Raji (cell line): ENCODE data around the gene OBSCN.

Source experiments
- POLR2A ChIP-seq: IDR thresholded peaks from 2 replicates; pipeline ENCODE4 v1.6.1; 2011; ENCODE audit warnings: low read depth, low read length, control low read depth; ENCODE audit not compliant: insufficient read depth

The OBSCN gene

GRCh38 chr1:228272331-228272791 is 64.5 kb downstream of the OBSCN start:
- TF ChIP-seq POLR2A, result no peak

- TF ChIP-seq POLR2A, result no peak
Measured at GRCh38 chr1:228272831-228273571, 65.2 kb downstream of the OBSCN start.

GRCh38 chr1:228273720-228274451 is 66.0 kb downstream of the OBSCN start:
- TF ChIP-seq POLR2A, result no peak

- TF ChIP-seq POLR2A, result no peak
Measured at GRCh38 chr1:228274452-228275178, 66.8 kb downstream of the OBSCN start.

GRCh38 chr1:228275179-228275429 is 67.3 kb downstream of the OBSCN start:
- TF ChIP-seq POLR2A, result no peak

GRCh38 chr1:228275430-228276173 is 67.8 kb downstream of the OBSCN start:
- no peak for TF ChIP-seq POLR2A

GRCh38 chr1:228276174-228276831 is 68.5 kb downstream of the OBSCN start:
- TF ChIP-seq POLR2A, result no peak

GRCh38 chr1:228276901-228277490 is 69.2 kb downstream of the OBSCN start:
- TF ChIP-seq POLR2A, result no peak

- TF ChIP-seq POLR2A, result no peak
Measured at GRCh38 chr1:228277491-228278431, 69.9 kb downstream of the OBSCN start.

- no peak for TF ChIP-seq POLR2A
Measured at GRCh38 chr1:228278432-228278941, 70.6 kb downstream of the OBSCN start.

GRCh38 chr1:228279011-228279721 is 71.3 kb downstream of the OBSCN start:
- TF ChIP-seq POLR2A, result no peak

- TF ChIP-seq POLR2A, result no peak
Measured at GRCh38 chr1:228279722-228280105, 71.9 kb downstream of the OBSCN start.
